GM18870 (cell line): ENCODE data around the gene MTERF2.
A peak's percentile ranks its signal among the peaks of the same experiment; 100 is the strongest.

Source experiments
- ATAC-seq: cut with Tn5 transposase; IDR thresholded peaks from one replicate; pipeline ENCODE4 v1.9.1; 2021; ENCODE audit warnings: moderate library complexity; ENCODE audit not compliant: unreplicated experiment

The MTERF2 gene

DNA sequence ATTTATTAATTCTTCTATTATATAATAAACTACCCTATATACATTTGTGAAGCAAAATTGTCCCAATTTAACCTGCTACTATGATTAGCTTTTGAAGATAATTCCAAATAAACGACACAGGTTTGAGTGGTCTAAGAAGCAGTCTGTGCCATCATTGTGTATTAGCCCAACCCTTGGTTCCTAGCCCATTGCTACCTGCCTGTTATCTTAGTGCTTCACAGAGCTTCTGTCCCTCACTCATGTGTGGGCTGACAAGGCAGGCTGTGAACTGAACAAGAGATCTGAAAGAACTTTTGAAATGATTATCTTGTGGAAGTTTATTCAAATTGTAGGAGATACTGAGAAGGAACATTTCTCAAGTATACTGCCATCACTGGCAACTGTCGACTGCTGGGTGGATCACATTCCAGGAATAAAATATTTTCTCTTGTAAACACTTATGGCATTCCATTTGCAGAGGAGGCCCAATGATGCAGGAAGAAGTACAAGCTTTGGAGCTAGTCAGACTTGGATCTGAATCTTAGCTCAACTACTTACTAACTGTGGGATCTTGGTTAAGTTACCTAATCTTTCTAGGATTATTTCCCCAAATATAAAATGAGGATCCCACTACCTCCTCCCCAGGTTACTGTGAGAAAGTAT is 7.8 kb upstream of the MTERF2 start:
- ATAC-seq: no peak

GRCh38 chr12:106987846-106988245 is 900 bp upstream of the MTERF2 start:
- no peak for ATAC-seq

DNA sequence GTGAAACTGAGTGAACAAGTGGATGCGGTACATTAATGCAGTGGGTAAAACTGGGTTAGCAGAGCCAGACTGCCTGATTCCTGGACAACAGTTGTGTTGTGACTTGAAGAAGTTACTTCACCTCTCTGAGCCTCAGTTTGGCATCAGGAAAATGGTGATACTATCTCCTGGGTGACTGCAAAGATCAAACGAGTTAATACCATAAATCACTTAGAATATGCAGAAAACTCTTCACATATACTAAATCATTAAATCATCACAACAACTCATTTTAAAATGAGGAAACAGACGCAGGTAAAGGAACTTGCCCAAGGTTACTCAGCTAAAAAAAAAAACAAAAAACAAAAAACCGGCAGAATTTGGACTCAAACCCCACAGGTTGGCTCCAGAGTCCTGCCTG is 811 bp downstream of the MTERF2 start:
- no peak for ATAC-seq

GRCh38 chr12:106985479-106985878 is 1.5 kb downstream of the MTERF2 start:
- no peak for ATAC-seq

DNA sequence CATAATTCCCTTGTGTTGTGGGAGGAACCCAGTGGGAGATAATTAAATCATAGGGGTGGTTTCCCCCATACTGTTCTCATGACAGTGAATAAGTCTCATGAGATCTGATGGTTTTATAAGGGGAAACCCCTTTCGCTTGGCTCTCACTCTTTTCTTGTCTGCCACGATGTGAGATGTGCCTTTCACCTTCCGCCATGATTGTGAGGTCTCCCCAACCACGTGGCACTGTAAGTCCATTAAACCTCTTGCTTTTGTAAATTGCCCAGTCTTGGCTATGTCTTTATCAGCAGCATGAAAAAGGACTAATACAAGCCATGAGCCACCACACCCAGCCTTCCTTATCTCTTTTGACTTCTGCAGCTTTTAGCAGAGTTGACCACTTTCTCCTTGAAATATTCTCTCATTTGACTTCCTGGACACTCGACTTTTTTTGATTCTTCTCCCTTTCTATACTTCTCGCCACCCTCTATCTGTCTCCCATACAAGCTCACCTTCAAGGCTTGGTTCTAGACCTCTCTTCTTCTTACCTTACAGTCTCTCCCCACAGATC is 2.3 kb downstream of the MTERF2 start:
- no peak for ATAC-seq

GRCh38 chr12:106982229-106982628 is 4.7 kb downstream of the MTERF2 start:
- ATAC-seq: no peak

GRCh38 chr12:106981788-106982187 is 5.2 kb downstream of the MTERF2 start:
- no peak for ATAC-seq

DNA sequence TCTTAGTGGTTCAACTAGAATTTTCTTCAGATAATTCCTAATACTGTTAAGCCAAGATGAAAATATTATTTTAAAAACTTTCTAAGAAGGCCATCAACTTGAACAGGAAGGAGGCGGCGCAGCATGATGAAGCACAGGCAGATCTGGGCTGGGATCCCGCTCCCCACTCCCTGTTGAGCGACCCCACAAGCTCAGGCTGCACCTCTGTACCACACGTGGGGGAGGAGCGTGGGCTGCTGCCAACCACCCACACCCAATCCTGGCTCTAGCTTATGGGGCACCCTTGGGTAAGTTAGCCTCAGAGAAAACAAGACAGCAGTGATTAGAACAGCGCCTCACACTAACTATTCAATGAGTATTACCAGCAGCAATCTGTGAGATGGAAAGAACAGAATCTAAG is 6.0 kb downstream of the MTERF2 start:
- no peak for ATAC-seq

DNA sequence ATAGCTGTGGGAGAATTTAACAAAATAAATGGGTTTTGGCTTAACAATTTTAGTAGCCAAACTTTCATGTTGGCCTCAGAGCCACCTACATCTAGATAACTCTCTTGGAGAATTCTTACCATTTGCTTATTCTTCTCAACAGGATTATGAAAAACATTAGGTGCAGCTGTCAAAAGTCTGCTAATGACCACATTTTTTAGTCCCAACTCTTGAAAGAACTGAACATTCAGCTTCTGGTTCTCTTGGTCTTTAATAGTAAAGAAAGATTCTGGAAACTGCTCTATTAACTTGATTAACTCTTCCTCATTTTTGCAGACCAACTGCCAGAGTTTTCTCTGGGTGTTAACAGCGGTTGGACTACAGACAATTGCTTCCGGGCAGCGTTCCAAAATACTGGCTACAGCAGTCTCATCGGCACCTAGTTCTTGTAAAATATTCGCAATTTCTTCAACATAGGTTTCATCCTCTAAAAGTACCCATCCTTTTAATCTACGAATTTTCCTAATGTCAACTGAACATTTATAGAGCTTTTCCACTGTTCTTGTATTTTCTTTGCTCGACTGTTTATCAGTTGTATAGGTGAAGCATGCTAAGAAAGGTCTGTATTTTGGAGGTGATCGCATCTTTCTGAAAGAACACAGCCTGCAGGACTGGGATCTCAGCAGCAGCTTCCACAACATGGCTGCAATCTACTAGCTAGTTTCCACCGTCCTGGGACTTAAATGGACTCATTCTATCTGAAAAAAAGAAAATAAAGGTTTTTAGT is 8.7 kb downstream of the MTERF2 start:
- no peak for ATAC-seq

DNA sequence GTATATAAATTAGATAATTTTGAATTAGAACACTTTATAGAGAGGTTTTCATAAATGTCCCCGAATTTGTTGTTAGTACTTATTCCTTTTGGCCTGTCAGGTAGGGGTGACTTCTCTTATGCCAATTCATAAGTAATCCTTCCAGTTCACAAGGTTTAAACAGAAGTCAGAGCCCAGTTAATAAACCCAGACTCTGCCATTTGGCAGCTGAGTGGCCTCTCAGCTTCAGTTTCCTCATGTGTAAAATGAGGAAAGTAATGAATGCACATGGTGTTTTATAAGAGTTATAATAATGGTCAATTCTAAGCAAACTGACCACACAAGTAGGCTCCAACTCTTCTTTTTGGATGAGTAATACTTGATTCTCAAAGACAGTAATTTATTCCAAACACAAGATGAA is 10.3 kb downstream of the MTERF2 start:
- ATAC-seq: no peak

DNA sequence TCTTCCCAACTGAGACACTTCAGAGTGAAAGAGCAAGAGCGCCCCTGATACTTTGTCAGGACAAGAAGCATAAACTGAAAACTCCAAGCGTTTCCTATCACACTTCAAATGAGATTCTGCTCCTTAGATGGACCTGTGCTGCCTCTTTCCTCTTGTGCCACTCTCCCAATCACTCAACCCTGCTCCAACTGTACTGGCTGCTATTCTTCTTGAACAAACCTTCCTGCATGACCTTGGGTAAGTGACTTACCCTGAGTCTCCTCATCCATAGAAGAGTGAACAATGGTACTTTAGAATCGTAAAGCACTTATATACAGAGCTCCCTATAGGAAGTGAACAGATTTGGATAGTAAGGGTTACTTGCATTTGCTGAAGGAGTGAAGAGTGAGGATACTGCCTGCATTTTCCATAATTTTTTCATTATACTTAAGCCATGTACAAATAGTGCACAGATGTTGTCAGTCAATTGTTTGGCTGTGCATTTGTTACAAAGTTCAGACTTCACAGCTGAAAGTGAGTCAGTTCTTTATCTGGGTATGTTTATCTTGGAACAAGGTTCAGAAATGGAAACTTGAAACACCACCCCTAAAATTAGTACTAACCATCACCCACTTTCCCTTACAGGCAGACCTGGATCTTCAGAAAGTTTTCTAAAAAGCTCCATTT is 10.8 kb downstream of the MTERF2 start:
- no peak for ATAC-seq

- ATAC-seq: no peak
Measured at GRCh38 chr12:106975098-106975497, 11.8 kb downstream of the MTERF2 start.

- peak; percentile 79 for ATAC-seq
Measured at GRCh38 chr12:106974511-106974910, 12.4 kb downstream of the MTERF2 start.

DNA sequence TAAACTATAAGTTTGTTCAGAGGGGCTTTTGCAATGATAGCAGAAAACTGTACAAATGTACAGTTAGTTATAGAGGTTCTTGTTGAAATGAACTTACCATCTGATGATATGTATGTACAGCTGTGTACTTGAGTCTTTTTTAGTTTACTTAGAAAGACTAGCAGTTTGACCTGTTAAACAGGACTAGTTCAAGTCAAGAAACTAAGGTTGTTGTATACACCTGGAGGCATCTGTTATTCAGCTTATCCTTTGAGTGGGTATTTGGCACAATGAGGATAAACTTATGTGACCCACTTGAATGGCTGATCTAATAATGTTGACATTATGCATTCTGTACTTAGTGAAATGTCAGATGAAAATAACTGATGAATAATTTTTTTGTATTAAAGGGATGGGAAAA is 13.4 kb downstream of the MTERF2 start:
- ATAC-seq: no peak

DNA sequence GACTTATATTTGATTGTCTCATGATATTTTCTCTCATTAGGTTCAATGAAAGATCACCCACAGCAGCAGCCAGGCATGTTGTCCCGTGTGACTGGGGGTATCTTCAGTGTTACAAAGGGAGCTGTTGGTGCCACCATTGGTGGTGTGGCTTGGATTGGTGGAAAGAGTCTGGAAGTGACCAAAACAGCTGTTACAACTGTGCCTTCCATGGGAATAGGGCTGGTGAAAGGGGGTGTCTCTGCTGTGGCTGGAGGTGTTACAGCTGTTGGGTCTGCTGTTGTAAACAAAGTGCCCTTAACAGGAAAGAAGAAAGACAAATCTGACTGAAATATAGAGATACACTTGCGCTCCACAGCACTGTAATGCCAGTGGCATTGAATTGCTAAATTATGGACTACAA is 15.9 kb downstream of the MTERF2 start:
- no peak for ATAC-seq

GRCh38 chr12:106964526-106964925 is 22.4 kb downstream of the MTERF2 start:
- no peak for ATAC-seq

DNA sequence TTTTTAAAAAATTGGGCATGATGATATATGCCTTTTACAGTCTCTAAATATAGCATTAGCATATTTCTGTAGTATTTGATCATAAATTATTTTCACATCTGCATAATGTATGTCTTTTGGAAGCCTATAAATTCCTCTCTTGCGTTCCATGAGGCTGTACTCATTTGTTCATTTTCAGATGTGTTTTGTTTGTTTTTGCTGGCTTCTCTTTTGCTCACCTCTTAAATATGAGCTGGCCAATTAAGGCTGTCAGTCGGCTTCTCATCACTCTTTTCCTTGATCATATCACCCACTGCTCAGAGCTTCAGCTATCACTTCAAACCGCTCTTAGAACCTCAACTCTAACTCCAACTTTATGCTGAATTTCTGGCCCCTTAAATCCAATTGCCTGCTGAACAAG is 24.7 kb downstream of the MTERF2 start:
- no peak for ATAC-seq

GRCh38 chr12:106960443-106960842 is 26.5 kb downstream of the MTERF2 start:
- no peak for ATAC-seq

DNA sequence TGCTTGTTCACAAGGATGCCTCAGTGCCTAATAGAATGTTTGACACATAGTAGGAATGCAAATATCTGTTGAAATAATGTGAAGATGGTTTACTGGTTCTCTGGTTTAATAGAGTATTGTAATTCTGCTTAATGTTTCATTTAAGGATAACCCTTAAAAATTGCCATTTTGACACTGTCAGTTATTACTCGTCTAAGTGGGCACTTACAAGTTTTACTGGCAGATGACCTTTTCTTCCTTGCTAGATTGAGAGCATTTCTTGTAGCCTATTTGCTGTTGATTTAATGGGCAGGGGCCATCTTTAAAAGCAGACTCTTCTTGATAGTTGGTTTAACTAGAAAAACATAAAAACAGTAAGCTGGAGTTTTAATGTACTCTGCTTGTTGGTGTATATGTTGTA is 29.4 kb downstream of the MTERF2 start:
- no peak for ATAC-seq

- peak; percentile 27 for ATAC-seq
Measured at GRCh38 chr12:106956048-106956578, 30.8 kb downstream of the MTERF2 start.

GRCh38 chr12:106955377-106956047 is 31.4 kb downstream of the MTERF2 start, which contains the start of gene TMEM263:
Gene TMEM263 (plus strand): TSS chr12:106955907. CDS start chr12:106967117, 11,210 bp downstream.
- ATAC-seq: peak; percentile 61
